ENCODE data around the gene QRFPR. TPM values are rescaled to one million over a fixed set of nuclear protein-coding genes. Genes with fewer than 3 reads are reported as not detected.

QRFPR gene
- total and polyA plus RNA-seq, 2 experiments from 2014 or later: 0.17 TPM; not detected in 1

GRCh38 chr4:121280425-121280824 lies 100.4 kb downstream of the QRFPR start:
- Histone ChIP-seq H3K9me3 (ENCODE audit: low read depth) (no peaks in the 10 kb centered on the region), H4K20me1 (ENCODE audit: insufficient read depth, poor library complexity, severe bottlenecking) (no peaks in the 10 kb centered on the region), H3K9me2 (replicated peaks; ENCODE audit: insufficient read depth) (no peaks in the 10 kb centered on the region), H3K27me3 (no peaks in the 10 kb centered on the region), H3K79me2 (no peaks in the 10 kb centered on the region), H3K36me3 (replicated peaks; ENCODE audit: insufficient read depth, low read depth) (no peaks in the 10 kb centered on the region), H2AFZ (no peak overlapping the region), H3K4me2 (no peak overlapping the region), H3K4me1 (ENCODE audit: insufficient read depth) (no peaks in the 10 kb centered on the region), H3K4me3 (no peak overlapping the region), H3K27ac (no peak overlapping the region)
- 75% methylated on average over 1 of the region's 1 CpG for WGBS (ENCODE audit: low lambda C conversion rate, missing lambda C conversion rate)
- no peak for DNase-seq (ENCODE audit: low spot score)
- TF ChIP-seq EZH2phosphoT487 (IDR thresholded peaks at IDR 0.05; ENCODE audit: low read depth, severe bottlenecking, unreplicated experiment) (no peak), EZH2 (IDR thresholded peaks at IDR 0.05; ENCODE audit: borderline replicate concordance) (no peak), CTCF (IDR thresholded peaks at IDR 0.05; ENCODE audit: poor library complexity) (no peak)

GRCh38 chr4:121278811-121279368 lies 101.9 kb downstream of the QRFPR start:
- no peak overlapping the region for H3K27ac ChIP-seq
- no peak for TF ChIP-seq EZH2phosphoT487 (IDR thresholded peaks at IDR 0.05; ENCODE audit: low read depth, severe bottlenecking, unreplicated experiment)
- no peak for TF ChIP-seq EZH2 (IDR thresholded peaks at IDR 0.05; ENCODE audit: borderline replicate concordance)
- no peak for TF ChIP-seq CTCF (IDR thresholded peaks at IDR 0.05; ENCODE audit: poor library complexity)
- no peak overlapping the region for H3K4me3 ChIP-seq
- H2AFZ ChIP-seq: no peak overlapping the region
- H3K36me3 ChIP-seq (replicated peaks; ENCODE audit: insufficient read depth, low read depth): no peaks in the 10 kb centered on the region
- no peaks in the 10 kb centered on the region for H3K4me1 ChIP-seq (ENCODE audit: insufficient read depth)
- H3K27me3 ChIP-seq: no peaks in the 10 kb centered on the region
- H3K4me2 ChIP-seq: no peak overlapping the region
- no peaks in the 10 kb centered on the region for H4K20me1 ChIP-seq (ENCODE audit: insufficient read depth, poor library complexity, severe bottlenecking)
- 65% methylated on average over 4 of the region's 4 CpGs for WGBS (ENCODE audit: low lambda C conversion rate, missing lambda C conversion rate)
- H3K79me2 ChIP-seq: no peaks in the 10 kb centered on the region
- no peaks in the 10 kb centered on the region for H3K9me2 ChIP-seq (replicated peaks; ENCODE audit: insufficient read depth)
- no peaks in the 10 kb centered on the region for H3K9me3 ChIP-seq (ENCODE audit: low read depth)
- DNase-seq (ENCODE audit: low spot score): peak; percentile 20

Small RNAs within 50 kb of the gene (small RNA-seq; reads per million reads assigned to genes)
- gene RF00019: not detected

Other genes with a start within 250 kb of the QRFPR start
- 0.63 TPM in 1 of 2 replicates, not detected in the other for gene TNIP3, start 216.7 kb downstream of the QRFPR start, total RNA-seq
- 0.53 TPM in 1 of 2 replicates, not detected in the other for gene TNIP3, start 216.7 kb downstream of the QRFPR start, polyA plus RNA-seq